Measurements from ENCODE around the gene KLKB1. TPM values are rescaled to one million over a fixed set of nuclear protein-coding genes. Genes with fewer than 3 reads are reported as not detected.

KLKB1 gene
- total and polyA plus RNA-seq, 8 donors, result 0.93 to 26.5 (median 1.6) TPM

- TF ChIP-seq CTCF (IDR thresholded peaks at IDR 0.05), result no peak
- peak overlapping the region in 1 of 4 donors; percentile 60 for H3K27ac ChIP-seq
- H3K9me3 ChIP-seq, result no peaks in the 10 kb centered on the region
- H3K36me3 ChIP-seq, result peaks cover 0 to 12% (median 4%) of the 10 kb centered on the region in 3 donors
- FAIRE-seq (no peak), ATAC-seq (peak in 2 of 4 donors; percentile 51 to 67), DNase-seq (no peak)
- H3K4me1 ChIP-seq, result no peaks in the 10 kb centered on the region
- intact Hi-C loops (cut with DNase I), result no loop called here
- 57 to 58% methylated on average over 45 of the region's 45 CpGs for WGBS, 2 donors
- H3K4me3 ChIP-seq, result peak overlapping the region in 1 of 4 donors; percentile 10
- no peaks in the 10 kb centered on the region for H3K27me3 ChIP-seq
Observed at GRCh38 chr4:186204103-186204559, 23.2 kb upstream of the KLKB1 start.

- 62 to 65% methylated on average over 13 of the region's 13 CpGs for WGBS, 2 donors
- no peak for TF ChIP-seq CTCF (IDR thresholded peaks at IDR 0.05)
- no peaks in the 10 kb centered on the region for H3K4me1 ChIP-seq
- no peaks in the 10 kb centered on the region for H3K9me3 ChIP-seq
- peaks cover 0 to 13% (median 4%) of the 10 kb centered on the region in 3 donors for H3K36me3 ChIP-seq
- intact Hi-C loops (cut with DNase I), result no loop called here
- H3K27ac ChIP-seq, result peak overlapping the region in 1 of 4 donors; percentile 60
- FAIRE-seq, result no peak
- no peaks in the 10 kb centered on the region for H3K27me3 ChIP-seq
- H3K4me3 ChIP-seq, result peak overlapping the region in 1 of 4 donors; percentile 10
- DNase-seq, result no peak
- peak in 2 of 4 donors; percentile 38 to 39 for ATAC-seq
Observed at GRCh38 chr4:186204686-186205085, 22.6 kb upstream of the KLKB1 start.

GRCh38 chr4:186205156-186205555 lies 22.2 kb upstream of the KLKB1 start:
- Histone ChIP-seq H3K4me3 (no peak overlapping the region), H3K27ac (no peak overlapping the region), H3K4me1 (no peaks in the 10 kb centered on the region), H3K36me3 (peaks cover 0 to 13% (median 4%) of the 10 kb centered on the region in 3 donors), H3K27me3 (no peaks in the 10 kb centered on the region), H3K9me3 (no peaks in the 10 kb centered on the region)
- no peak for TF ChIP-seq CTCF (IDR thresholded peaks at IDR 0.05)
- DNase-seq, result no peak
- WGBS, 2 donors, result 80 to 82% methylated on average over 8 of the region's 8 CpGs
- no peak for FAIRE-seq
- intact Hi-C loops (cut with DNase I), result no loop called here
- ATAC-seq, result no peak

- no peaks in the 10 kb centered on the region for H3K4me1 ChIP-seq
- no peak overlapping the region for H3K4me3 ChIP-seq
- intact Hi-C loops (cut with DNase I), result no loop called here
- no peak for TF ChIP-seq CTCF (IDR thresholded peaks at IDR 0.05)
- 71 to 85% methylated on average over 8 of the region's 8 CpGs for WGBS, 2 donors
- no peak overlapping the region for H3K27ac ChIP-seq
- ATAC-seq, result no peak
- no peak for FAIRE-seq
- H3K9me3 ChIP-seq, result no peaks in the 10 kb centered on the region
- DNase-seq, result no peak
- no peaks in the 10 kb centered on the region for H3K27me3 ChIP-seq
- no peaks in the 10 kb centered on the region for H3K36me3 ChIP-seq
Observed at GRCh38 chr4:186216465-186217024, 10.8 kb upstream of the KLKB1 start.

- Histone ChIP-seq H3K4me3 (no peak overlapping the region), H3K27ac (no peak overlapping the region), H3K36me3 (no peaks in the 10 kb centered on the region), H3K27me3 (no peaks in the 10 kb centered on the region), H3K9me3 (no peaks in the 10 kb centered on the region), H3K4me1 (no peaks in the 10 kb centered on the region)
- TF ChIP-seq CTCF (IDR thresholded peaks at IDR 0.05), result no peak
- WGBS, 2 donors, result 30 to 31% methylated on average over 1 of the region's 1 CpG
- ATAC-seq, result no peak
- DNase-seq, result no peak
- FAIRE-seq, result no peak
- intact Hi-C loops (cut with DNase I), result no loop called here
Observed at GRCh38 chr4:186217733-186218293, 9.5 kb upstream of the KLKB1 start.
